HEK293 (cell line): Measurements from ENCODE around the gene SERGEF.

ENCODE experiments used
- GLI4 ChIP-seq: fragments of 450-650 bp; formaldehyde crosslinking; IDR thresholded peaks from 2 replicates; pipeline ENCODE4 v1.5.1; 2016; ENCODE audit warnings: missing biosample characterization, missing genetic modification characterization
- REST ChIP-seq: fragments of 450-650 bp; formaldehyde crosslinking; IDR thresholded peaks from 2 replicates; pipeline ENCODE4 v1.5.1; 2016; ENCODE audit warnings: missing biosample characterization, missing genetic modification characterization
- ZFP3 ChIP-seq: fragments of 450-650 bp; formaldehyde crosslinking; IDR thresholded peaks from 2 replicates; pipeline ENCODE4 v1.5.1; 2016; ENCODE audit warnings: low read depth, missing biosample characterization, missing genetic modification characterization
- ZNF223 ChIP-seq: fragments of 450-650 bp; formaldehyde crosslinking; IDR thresholded peaks from 2 replicates; pipeline ENCODE4 v1.5.1; 2016; ENCODE audit warnings: missing biosample characterization, missing genetic modification characterization
- ZNF510 ChIP-seq: fragments of 450-650 bp; formaldehyde crosslinking; IDR thresholded peaks from 2 replicates; pipeline ENCODE4 v1.5.1; 2018; ENCODE audit warnings: mild to moderate bottlenecking, missing genetic modification characterization, missing biosample characterization; ENCODE audit not compliant: insufficient replicate concordance
- ZNF548 ChIP-seq: fragments of 450-650 bp; formaldehyde crosslinking; IDR thresholded peaks from 2 replicates; pipeline ENCODE4 v1.5.1; 2016; ENCODE audit warnings: missing biosample characterization, missing genetic modification characterization
- TF ChIP-seq, protein P1 (sequence below): fragments of 450-650 bp; formaldehyde crosslinking; IDR thresholded peaks from 2 replicates; pipeline ENCODE4 v1.5.1; 2016; ENCODE audit warnings: missing biosample characterization, missing genetic modification characterization

DNA sequence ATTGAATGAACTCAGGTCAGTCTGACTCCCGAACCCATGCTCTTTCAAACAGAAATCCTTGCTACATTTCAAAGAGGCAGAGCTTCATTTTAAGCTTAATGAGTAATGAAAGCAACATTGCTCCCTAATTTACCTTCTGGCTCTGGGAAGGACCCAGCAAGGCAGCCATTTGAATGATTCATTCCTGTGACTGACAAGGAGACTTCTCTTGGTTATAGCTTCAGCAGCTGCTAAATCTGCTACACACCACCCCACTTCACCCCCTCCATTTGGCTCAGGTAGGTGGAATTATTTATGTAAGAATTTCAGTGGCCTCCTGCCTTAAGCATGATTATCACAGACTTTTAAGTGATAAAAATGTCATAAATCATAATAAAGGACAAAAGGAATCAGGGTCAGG is 160.6 kb downstream of the SERGEF start:
- TF ChIP-seq REST (tag by site-specific recombination) (no peak), ZNF548 (tag by site-specific recombination) (no peak), ZFP3 (no peak), ZNF510 (tag by site-specific recombination) (no peak), ZNF223 (tag by site-specific recombination) (no peak), GLI4 (tag by site-specific recombination) (no peak)
- TF ChIP-seq, protein P1, sequence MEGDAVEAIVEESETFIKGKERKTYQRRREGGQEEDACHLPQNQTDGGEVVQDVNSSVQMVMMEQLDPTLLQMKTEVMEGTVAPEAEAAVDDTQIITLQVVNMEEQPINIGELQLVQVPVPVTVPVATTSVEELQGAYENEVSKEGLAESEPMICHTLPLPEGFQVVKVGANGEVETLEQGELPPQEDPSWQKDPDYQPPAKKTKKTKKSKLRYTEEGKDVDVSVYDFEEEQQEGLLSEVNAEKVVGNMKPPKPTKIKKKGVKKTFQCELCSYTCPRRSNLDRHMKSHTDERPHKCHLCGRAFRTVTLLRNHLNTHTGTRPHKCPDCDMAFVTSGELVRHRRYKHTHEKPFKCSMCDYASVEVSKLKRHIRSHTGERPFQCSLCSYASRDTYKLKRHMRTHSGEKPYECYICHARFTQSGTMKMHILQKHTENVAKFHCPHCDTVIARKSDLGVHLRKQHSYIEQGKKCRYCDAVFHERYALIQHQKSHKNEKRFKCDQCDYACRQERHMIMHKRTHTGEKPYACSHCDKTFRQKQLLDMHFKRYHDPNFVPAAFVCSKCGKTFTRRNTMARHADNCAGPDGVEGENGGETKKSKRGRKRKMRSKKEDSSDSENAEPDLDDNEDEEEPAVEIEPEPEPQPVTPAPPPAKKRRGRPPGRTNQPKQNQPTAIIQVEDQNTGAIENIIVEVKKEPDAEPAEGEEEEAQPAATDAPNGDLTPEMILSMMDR (tag by site-specific recombination), result no peak
